Measurements from ENCODE around the gene IL1RAPL1.

Gene IL1RAPL1

GRCh38 chrX:29890646-29891200, 1303.5 kb downstream of the IL1RAPL1 start:
- DNase-seq (ENCODE audit: low spot score): no peak

- DNase-seq (ENCODE audit: low spot score): no peak
Observed at GRCh38 chrX:29902004-29902403, 1314.8 kb downstream of the IL1RAPL1 start.

DNA sequence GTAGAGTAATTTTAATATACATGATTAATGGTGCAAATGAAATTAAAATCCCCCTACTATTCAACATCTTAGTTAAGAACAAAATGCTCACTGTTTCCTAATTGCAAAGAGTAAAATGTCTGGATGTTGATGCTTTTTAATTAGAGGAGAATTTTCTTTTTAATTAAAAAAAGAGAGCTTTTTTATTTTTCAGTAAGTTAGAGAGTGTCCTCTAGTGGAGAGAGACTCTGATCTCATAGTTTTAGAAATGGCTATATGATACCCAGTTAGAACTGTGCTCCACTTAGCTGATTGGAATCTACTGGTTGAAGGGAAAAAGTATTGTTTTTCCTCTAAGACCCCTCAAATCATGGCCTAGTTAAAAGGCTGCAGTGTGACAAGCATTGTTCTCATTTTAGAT, 1316.1 kb downstream of the IL1RAPL1 start:
- DNase-seq (ENCODE audit: low spot score): no peak

- no peak for DNase-seq (ENCODE audit: low spot score)
Observed at GRCh38 chrX:29911673-29912072, 1324.4 kb downstream of the IL1RAPL1 start.

DNA sequence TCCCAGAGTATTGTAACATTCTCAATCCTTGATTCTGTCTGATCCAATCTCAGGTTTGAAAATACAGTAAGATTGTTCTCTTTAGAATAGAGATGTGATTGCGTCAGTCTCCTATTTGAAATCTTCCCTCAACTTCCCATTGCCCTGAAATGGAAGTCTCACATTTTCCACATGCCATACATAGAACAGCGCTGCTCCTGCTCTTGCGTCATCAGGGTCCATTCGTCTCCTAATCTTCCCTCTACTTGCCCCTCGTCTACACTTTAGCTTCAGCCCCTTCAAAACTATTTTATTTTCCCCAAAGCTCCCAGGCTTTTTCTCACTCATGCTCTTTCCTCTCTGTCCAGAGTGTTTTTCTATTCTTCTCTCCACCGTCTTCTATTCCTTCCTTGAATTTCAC, 1326.4 kb downstream of the IL1RAPL1 start:
- DNase-seq (ENCODE audit: low spot score): no peak

DNA sequence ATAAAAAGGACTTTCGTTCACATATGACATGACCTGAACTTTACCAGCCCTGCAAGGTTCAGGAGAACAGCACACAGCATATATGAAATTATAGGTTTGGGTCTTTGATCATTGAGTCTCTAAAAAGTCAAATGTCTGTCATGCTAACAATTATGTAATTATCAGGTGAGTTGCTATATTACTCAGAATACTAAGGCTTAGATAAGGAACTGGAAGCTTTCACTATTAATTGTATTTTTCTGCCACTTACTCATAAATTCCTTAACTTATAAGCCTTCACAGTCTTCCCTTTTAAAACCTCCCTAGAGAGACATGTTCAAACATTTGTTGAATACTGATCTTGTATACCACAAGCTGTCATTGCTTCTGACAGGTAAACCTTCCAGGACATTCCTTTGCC, 1335.4 kb downstream of the IL1RAPL1 start:
- DNase-seq (ENCODE audit: low spot score): no peak

DNA sequence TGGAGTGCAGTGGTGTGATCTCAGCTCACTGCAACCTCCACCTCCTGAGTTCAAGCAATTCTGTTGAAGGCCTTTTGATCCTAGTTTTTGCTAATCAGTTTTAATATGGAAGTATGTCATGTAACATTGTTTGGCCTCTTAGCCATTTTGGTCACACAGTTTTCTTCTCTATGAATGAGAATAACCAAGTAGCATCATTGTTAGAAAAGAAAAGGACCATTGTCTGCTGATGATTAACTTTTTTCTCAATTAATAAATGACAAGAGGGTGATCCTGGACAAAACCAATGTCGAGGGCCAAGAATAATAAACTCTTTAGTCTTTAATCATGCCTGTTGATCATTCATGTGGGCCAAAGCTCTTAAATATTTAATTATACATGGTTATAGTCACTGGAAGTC, 1338.8 kb downstream of the IL1RAPL1 start:
- DNase-seq (ENCODE audit: low spot score): no peak

DNA sequence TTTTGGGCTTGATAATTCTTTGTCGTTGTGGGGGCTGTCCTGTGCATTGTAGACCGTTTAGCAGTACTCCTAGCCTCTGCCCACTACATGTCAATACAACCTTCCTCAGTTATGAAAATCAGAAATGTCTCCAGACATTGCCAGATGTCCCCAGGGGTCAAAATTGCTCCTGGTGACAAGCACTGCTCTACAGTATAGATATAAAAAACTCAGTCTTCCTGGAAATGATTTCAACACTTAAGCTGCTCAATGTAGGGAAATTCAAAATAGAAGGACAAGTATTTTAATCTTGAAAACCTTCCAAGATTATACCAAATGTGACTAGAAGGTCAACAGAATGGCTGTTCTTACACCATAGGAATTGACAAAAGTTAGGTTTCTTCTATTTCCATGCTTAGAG, 1339.4 kb downstream of the IL1RAPL1 start:
- no peak for DNase-seq (ENCODE audit: low spot score)

DNA sequence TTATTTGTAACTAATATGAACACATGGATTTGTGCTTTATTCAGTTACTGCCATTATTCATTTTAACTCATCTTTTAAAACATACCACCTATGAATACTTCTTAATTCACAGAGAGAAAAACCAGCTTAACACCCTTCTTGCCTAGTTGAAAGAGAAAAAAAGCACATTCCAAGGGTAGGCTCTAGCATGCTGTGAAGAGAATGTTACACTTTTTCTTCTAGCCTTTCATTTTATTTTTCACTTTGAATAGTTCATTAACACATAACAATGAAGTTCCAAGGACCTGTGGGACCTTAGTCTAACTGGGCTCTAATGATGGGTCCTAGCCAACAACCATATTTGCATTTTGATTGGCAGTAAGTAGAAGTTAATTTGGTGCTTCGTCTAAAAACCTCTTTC, 1348.2 kb downstream of the IL1RAPL1 start:
- DNase-seq (ENCODE audit: low spot score): no peak

GRCh38 chrX:29940750-29941149, 1353.5 kb downstream of the IL1RAPL1 start:
- no peak for DNase-seq (ENCODE audit: low spot score)

DNA sequence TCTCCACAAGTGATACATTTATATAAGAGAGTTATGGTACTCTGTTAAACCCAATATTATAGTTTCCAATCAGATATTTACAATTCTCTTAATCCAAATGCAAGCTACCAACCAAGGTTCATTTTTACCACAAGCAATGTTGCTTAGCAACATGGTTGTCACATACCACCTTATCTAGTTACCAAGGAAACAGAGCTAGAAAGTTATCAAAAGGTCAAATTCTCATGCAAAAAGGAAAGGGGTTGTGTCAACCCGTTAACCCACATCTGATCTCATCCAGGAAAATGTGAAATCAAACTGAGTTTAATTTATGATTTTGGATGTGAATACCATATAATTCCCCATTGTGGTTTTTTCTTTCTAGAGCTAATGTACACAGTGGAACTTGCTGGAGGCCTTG, 1354.0 kb downstream of the IL1RAPL1 start:
- DNase-seq (ENCODE audit: low spot score): no peak

- DNase-seq (ENCODE audit: low spot score): no peak
Observed at GRCh38 chrX:29947225-29947624, 1360.0 kb downstream of the IL1RAPL1 start.

DNA sequence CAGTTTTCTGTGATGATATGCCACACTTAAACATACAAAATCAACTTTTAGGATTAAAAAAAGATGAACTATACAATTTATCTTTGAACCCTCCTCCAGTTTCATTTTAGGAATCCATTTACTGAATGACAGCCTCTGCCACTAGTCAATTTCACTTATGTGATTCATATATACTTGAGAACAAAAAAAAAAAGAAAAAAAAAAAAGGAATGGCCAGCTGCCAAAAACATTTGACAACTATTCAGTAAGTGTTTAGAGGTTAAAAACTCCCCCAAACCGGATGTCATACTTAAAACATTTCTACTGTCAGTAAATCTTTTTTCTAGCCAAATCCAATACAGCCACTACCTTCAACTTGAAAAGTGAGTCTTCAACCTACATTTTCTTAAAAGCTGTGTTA, 1361.4 kb downstream of the IL1RAPL1 start:
- no peak for DNase-seq (ENCODE audit: low spot score)

DNA sequence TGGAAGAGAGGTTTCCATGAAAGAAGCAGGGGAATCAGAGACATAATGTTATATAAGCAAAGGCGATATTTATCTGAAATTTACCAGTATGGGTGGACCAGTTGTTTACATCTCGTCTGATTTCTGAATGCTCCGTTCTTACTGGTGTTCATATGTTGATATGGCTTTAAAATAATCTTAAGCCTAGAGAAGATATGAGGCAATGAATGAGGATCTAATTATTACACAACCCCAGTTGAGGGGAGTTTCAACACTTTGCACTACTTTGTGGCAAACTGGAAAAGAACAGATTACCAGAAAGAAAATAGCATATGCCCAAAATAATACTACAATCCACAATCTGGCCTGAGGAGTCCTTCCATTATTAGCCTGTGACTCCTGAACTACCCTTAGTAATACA, 1364.8 kb downstream of the IL1RAPL1 start:
- no peak for DNase-seq (ENCODE audit: low spot score)

GRCh38 chrX:29962061-29962460, 1374.8 kb downstream of the IL1RAPL1 start:
- DNase-seq (ENCODE audit: low spot score): no peak

DNA sequence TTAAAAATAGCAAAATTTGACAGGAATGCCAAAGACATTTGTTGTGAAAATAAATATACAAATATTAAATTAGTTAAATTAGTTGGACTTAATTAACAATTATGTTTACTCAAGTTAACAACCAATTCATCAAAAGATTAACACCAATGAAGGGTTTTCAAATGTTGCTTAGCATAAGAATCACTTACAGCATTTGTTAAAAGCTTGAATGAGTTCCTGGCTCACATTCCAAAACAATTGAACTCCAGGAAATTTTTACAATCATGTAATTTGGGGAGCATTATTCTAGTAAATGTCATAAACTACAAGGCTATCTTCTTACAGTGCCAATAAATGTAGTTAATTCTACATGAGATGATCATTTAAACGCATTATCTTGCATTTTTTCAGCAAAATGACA, 1378.4 kb downstream of the IL1RAPL1 start:
- no peak for DNase-seq (ENCODE audit: low spot score)

- DNase-seq (ENCODE audit: low spot score): no peak
Observed at GRCh38 chrX:29992083-29992482, 1404.8 kb downstream of the IL1RAPL1 start.

DNA sequence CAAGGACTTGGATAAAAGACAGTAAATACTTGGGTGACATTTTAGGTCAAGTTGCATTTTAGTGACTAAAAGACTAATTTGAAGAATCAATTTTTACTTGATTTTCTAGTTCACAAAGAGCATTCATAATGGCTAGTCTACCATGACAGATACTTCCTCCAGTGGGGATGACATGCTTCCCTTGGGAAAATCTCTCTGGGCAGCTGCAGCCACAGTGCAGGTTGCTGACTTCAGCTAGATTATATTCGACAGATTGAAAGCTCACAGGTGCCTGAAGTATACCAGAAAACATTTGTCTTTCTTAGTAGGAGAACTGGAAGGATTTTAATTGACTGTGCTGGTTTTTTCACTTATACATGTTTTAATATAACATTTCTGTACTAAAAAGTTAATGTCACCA, 1418.6 kb downstream of the IL1RAPL1 start:
- DNase-seq (ENCODE audit: low spot score): no peak

All from Ammon's horn (tissue), 1 donor.